Stimulated activated CD8-positive, alpha-beta memory T cell treated with anti-CD3 and anti-CD28 coated beads, Interleukin-12 subunit alpha, Interleukin-12 subunit beta, amount 100 ng/mL, for 24 hours (primary cell): ENCODE measurements around the gene ERV3-1.
"Not testable (repeated sequence)": the region's sequence is repeated elsewhere in the genome, so short reads cannot be mapped to it uniquely, and the experiment has no call there.

Experiments
- DNase-seq: peaks from one replicate; pipeline ENCODE4 v3.0.0-alpha.2; 2020; ENCODE audit errors: extremely low read depth

Gene ERV3-1

DNA sequence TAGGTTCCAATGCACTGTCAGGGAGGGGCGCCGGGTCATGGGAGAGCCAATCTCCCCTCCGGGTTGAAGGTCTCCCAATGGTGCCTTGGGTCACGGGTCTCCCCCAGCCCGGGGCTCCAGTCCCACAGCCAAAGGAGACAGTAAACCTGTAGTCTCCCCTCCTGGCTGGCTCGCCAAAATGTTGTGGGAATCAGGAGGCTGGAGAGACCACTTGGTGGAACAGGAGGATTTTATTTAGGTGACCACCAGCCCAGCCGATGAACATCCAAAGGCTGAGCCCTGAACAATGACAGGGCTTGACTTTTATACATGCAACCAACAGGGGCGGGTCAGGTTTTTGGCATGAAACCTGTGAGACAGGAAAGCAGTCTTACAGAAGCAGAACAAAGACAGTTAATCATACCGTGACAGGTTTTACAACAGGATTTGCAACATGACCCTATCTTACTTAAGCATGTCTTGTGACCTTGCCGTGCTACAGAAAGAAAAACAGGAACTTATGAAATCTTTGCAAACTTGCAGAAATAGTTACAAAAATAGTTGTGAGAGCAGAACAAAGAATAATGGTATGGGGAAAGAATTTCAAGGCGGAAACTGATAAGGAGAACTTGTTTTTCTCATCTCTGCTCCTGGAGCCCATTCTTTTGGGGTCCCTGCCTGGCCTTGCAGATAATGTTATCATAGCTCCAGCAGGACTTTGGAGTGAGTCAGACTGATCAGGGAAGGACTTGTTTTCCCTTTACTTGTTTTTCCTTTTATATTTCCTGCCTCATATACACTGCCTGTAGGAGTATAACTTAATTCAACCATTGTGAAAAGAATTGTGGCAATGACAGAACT is 7.1 kb downstream of the ERV3-1 start:
- DNase-seq: no peak

DNA sequence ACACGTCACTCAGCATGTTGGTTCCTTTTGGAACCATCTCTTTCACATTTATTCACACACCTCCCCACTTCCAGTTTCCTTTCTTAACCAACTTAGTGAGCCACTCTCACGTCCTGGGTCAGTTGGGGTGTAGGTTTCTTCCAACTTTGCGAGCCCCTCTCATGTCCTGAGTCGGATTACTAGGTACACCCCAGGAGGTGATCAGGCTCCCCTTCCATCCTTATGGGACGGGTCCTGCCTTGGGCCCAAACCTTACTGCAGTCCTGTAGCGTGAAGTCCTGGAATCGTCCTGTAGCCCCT is 7.7 kb downstream of the ERV3-1 start:
- no peak for DNase-seq

DNA sequence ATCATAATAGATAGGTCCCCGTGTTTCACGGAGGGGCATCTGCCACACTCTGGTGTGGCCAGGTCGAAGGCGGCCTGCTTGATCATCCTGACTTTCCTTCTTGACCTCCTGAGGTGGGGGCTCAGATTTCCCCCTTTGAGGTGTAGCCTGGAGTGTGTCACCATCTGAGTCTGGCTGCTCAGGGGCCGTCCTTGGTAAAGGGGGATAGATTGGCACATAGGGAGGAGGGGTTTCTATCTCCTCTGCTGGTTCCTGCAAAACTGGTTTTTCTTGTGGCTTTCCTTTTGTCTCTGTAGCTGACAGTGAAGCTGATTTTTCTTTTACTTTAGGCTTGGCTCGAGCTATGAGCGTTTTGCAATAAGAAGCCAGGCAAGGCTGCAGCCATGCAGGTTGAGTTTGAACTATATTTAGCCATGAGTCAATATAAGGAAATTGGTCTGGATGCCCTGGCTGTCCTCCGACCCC is 8.5 kb downstream of the ERV3-1 start:
- DNase-seq: no peak

DNA sequence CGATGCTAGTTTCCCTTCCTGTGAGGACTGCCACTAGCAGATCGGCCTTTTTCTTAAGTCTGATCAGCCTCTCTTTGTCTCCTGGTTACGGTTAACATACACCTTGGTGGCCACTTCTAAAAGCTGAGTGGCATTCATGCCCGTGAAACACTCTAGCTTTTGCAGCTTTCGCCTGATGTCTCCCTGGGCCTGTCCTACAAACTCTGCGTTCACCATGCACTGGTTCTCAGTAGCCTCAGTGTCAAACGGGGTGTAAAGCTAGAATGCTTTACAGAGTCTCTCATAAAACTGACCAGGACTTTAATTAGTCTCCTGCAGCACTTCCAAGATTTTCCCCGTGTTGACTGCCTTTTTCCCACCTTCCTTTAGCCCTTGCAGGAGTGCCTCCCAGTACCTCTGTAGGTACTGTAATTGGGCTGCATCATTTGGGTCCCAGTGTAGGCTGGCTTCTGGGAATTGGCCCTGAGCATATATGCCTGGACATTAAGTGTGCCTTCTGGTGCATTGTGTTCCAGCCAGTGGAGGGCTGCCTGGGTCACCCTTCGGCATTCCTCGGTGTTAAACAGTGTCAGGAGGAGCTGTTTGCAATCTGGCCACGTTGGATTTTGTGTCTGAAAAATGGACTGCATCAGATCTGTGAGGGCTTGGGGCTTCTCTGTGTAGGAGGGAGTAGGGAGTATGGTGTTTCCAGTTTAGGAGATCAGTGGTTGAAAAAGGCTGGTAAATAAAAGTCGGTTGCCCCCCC is 9.2 kb downstream of the ERV3-1 start:
- DNase-seq: no peak

DNA sequence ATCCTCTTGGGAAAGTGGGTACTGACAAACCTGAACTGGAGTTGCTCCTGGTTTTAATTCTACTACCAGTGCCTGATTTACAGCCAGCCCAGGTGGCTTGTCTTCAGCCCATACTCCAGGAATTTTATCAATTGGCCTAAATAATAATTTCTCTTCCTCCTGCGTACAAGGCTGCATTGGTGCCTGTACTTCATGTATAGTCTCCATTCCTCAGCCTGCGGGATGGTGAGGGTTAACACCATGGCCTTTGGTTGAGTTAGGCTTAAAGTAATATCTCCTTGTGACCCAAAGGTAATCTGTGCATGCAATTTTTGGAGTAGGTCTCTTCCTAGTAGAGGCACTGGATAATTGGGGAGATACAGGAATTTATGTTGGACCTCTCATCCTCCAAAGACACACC is 10.2 kb downstream of the ERV3-1 start:
- no peak for DNase-seq

DNA sequence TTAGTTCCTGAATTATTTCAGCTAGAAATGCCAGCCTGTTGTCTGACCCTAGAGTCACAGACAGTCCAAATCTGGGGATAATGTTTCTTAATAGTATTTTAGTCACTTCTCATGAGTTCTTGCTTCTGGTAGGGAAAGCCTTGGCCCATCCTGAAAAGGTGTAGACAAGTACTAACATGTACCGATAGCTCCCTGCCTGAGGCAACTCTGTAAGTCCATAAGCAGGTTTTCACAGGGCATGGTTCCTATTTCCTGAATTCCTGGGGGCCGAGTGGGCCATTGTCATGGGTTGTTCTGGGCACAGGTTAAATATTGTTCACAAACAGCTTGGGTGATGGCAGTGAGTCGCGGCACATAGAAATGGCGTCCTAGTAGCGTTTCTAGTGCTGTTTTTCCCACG is 12.6 kb downstream of the ERV3-1 start:
- no peak for DNase-seq

DNA sequence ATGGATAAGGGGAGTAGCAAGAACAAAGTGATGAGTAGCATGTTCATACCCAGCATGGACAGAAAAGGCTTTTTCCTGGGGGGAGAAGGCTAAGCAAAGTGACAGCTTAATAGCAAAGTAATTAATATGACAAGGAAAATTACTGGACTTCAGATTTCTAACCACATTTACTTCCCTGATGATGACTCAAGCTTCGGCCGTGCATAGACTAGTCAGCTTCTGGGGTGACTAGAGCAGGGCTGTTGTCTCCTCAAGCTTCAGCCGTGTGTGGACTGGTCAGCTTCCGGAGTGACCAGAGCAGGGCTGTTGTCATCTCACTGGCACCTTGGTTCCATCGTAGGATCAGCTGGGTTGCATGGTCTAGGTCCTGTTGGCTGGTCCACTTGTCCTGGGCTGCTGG is 13.5 kb downstream of the ERV3-1 start:
- DNase-seq: no peak

DNA sequence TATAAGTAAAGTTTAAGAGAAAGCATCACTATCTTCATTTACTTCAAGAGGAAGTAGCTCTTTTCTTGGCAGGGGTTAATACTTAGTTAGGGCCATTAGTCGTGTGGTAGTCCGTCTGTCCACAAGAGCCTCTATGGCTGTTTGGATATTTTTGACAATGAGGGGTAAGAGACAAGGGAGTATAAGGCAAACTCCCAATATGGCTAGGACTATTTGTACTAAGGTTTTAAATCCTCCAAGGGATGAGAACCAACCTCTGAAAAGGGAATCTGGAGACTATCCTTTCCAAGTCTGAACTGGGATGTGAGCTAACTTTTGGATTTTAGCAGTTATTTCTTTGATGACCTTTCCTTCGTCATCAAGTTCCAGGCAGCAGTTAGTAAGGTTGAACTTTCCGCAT is 15.6 kb downstream of the ERV3-1 start, which contains the start of gene ZNF117:
Gene ZNF117 (minus strand): TSS at position 101 of the 400 bp plus-strand sequence.
- DNase-seq: no peak

DNA sequence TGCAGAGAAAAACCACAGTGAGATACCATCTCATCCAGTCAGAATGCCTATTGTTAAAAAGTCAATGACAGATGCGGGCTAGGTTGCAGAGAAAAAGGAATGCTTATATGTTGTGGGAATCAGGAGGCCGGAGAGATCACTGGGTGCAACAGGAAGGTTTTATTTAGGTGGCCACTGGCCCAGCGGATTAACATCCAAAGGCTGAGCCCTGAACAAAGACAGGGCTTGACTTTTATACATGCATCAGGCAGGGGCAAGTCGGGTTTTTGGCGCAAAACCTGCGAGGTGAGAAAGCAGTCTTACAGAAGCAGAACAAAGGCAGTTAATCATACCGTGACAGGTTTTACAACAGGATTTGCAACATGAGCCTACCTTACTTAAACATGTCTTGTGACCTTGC is 16.3 kb downstream of the ERV3-1 start:
- DNase-seq: no peak

DNA sequence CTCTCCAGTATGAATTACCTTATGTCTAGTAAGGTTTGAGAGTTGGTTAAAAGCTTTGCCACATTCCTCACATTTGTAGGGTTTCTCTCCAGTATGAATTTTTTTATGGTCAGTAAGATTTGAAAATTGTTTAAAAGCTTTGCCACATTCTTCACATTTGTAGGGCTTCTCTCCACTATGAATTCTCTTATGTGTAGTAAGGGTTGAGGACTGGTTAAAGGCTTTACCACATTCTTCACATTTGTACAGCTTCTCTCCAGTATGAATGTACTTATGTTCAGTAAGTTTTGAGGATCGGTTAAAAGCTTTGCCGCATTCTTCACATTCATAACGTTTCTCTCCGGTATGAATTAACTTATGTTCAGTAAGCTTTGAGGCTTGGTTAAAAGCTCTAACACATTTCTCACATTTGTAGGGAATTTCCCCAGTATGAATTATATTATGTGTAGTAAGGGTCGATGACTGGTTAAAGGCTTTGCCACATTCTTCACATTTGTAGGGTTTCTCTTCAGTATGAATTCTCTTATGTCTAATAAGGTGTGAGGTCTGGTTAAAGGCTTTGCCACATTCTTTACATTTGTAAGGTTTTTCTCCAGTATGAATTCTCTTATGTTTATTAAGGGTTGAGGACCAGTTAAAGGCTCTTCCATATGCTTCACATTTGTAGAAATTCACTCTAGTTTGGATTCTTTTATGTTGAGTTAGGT is 27.8 kb downstream of the ERV3-1 start:
- DNase-seq: no peak

DNA sequence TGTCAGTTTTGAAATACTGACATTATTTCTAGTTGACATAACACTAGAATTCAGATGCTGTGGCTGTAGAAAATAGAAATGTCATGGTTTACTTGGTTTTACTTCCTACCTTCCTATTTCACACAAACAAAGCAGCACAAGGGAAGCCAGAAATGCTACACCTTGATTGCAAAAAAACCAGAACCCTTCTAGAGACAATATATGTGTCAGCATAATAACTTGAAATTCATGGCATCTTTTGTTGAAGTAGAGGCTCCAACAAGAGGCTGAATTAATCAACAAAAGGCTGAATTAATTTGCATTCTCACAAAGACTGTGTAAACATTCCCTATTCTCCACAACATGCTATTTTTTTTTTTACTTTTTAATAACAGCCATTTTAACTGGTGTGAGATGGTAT is 40.9 kb downstream of the ERV3-1 start:
- no peak for DNase-seq

DNA sequence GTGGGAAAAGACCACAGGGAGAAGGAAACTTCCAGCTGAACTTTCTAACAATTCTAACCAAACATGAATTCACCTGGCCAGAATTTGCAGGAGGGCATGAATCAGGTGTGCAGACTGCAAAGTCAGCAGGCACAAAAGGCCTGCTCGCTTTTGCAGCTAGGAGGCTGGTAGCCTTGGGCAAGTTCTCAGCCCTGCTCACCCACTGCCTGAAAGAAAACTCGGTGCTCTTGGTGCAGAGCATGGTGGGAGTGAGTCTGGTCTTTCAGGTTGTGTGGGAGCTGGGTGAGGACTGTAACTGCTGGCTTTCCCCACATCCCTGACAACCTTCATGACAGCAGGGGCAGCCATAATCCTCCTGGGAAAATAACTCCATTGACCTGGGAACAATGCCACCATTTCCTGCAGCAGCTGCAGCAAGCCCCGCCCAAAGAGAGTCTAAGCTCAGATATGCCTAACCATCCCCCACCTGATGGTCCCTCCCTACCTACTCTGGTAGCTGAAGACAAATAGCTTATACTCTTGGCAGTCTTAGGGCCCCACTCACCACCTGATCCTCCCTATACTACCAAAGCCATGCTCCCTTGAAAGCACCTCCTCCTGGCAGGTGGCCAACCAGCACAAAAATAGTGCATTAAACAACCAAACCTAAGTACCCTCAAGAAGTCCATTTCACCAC is 47.3 kb downstream of the ERV3-1 start:
- no peak for DNase-seq

DNA sequence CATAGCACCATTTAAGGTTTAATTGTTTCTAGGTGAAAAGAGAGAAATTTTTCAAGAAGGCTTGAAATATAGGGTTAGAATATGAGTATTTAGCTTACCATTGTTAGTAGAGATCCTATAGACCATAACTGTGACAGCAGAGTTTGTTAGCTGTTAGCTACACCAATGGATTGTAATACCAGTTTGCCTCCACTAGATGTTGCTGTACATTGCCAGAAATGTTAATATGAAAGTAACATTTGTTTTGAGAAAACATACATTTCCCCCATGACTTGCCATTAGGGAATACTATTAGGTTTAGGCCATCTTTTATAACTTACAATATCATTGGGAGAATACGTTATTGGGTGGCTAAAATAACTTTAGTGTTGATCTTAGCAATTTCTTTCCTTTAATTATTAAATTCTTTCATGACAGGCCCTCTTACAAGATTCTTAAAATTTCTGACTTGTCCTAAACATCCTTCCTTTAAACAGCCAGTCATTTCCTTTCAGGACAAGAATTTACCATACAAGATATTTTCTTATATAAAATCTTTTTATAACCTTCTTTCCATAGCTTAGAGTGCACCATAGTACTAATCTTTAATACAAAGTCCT is 55.1 kb downstream of the ERV3-1 start:
- DNase-seq: no peak

DNA sequence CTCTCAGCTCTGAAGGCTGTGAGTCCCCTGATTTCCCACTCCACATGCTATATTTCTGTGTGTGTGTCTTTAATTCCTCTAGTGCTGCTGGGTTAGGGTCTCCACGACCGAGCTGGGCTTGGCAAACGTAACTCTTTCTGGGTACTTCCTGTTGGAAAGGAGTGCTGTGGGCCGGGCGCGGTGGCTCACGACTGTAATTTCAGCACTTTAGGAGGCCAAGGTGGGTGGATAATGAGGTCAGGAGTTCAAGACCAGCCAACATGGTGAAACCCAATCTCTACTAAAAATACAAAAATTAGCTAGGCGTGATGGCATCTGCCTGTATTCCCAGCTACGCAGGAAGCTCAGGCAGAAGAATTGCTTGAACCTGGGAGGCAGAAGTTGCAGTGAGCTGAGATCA is 55.8 kb downstream of the ERV3-1 start:
- DNase-seq: not testable (repeated sequence)

DNA sequence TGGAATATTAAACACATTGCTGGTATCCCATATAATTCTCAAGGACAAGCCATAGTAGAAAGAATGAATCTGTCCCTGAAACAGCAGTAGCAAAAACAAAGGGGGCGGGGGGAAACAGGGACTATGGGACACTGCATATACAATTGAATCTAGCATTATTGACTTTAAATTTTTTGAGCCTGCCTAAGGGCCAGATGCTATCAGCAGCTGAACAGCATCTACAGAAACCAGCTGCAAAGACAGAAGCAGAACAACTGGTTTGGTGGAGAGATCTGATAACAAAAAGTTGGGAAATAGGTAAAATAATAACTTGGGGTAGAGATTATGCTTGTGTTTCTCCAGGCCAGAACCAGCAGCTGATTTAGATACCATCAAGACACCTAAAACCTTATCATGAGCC is 57.7 kb downstream of the ERV3-1 start:
- DNase-seq: not testable (repeated sequence)

DNA sequence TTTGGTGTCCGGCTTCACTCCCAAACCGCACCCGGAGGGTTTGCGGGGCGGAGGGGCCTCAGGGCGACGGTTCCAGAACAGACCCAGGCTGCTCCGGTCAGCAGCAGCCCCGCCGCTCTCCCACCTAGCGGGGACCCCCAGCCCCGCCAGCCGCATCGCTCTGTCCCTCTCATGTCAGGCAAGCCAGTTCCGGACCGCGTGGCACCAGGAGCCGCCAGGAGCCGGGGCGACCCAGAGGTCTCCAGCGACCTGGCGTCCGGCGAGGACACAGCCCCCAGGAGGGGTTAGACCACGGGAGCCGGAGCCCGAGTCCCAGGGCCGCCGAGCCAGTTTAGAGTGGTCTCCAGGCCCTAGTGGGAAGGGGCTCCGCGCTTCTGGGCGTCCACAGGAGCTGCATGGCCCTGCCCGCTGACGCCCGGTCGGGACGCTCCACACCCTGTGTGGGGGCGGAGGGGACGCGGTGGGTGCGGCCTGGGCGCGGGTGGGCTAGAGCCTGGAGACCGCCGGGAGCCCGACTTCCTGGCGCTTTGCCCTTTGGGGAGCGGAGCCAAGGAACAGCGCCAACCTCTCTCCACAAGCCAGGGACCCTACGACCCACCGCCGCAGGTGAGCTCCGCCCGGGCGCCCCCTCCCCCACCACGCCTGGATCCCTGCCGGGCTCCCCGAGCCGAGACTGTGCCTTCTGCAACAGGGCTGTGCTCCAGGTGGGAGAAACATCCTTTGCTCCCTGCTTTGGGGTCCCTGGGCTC is 59.1 kb downstream of the ERV3-1 start:
- no peak for DNase-seq

DNA sequence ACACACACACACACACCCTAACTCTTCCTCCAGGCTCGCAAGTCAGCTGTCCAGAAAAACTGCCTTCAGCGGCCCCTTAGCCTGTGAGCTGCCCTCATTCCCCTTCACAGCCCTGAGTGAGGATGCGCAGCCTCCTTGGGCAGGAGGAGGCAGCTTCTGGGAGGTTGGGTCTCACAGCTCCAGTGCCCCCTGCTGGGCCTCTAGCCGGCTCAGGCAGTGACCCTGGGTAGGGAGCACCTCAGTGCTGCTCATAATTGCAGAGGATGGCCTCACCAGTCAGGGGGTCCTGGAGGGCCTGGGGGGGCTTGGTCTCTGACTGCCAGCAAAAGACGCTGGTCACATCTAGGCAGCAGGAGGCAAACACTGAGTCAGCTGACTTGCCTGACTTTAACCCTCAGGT is 59.7 kb downstream of the ERV3-1 start:
- no peak for DNase-seq

DNA sequence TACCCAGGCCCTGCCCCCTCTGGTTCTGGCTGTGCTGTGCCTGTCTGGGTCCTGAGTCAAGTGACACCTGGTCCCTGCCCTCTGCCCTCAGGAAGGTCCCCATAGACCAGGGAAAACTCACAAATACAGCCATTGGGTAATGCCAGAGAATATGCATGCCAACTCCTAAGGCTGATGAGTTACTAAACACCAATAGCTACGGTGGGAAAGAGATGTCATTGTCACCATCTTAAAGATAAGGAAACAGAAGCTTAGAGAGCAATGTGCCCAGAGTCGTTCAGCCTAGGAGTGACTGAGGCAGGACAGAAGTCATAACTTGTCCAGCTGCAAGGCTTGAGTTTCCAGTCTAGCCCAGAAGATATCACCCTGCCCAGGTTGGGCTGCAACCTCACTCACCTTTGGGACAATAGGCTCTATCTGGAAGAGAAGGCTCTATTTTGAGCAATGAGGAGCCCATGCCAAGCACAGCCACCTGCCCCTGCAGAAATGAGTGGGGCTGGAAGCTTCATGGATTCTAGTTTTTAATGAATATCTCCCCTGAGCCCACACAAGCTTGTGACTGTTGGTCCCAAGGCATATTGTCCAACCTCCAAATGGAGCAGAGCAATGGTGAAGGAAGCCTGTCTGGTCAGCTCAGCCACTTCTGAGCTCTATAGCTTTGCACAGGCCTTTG is 60.8 kb downstream of the ERV3-1 start:
- no peak for DNase-seq

DNA sequence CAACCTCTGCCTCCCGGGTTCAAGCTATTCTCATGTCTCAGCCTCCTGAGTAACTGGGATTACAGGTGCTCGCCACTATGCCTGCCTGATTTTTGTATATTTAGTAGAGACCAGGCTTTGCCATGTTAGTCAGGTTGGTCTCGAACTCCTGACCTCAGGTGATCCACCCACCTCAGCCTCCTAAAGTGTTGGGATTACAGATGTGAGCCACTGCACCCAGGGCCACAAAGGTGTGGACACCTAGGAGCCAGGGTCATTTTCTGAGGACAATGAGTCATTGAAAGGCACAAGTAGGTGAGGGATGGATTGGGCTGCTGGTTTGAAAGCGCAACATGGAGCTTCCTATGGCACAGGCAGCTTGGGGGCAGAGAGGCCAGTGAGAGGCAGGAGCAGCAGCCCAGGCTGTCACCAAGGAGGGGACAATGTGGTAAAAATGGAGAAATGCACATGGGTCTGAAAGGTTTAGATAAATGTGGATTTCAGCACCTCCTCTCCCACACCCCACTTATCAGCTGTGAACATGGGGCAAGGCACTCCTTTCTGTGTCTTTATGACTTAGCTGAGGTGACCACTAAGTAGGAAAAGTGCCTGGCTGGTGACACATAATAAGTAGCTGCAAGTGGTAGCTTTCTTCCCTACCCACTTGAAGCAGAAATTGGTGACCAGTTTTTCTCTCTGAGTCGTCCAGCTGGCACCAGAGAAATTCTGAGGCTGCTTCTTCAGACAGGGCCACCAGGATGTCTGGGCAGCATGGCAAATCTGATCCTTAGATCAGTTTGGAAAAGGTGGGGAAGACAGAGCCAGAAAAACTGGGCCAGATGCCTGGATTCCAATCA is 61.6 kb downstream of the ERV3-1 start:
- not testable (repeated sequence) for DNase-seq
